Choroid plexus epithelial cell (primary cell): Measurements from ENCODE around the gene PPP2R1B.

Experiments
- DNase-seq: peaks from one replicate; pipeline ENCODE4 v3.0.0-alpha.2; 2010; ENCODE audit warnings: low read depth
- H3K4me3 ChIP-seq: 2 replicates; pipeline ENCODE4 v1.5.1; 2011; ENCODE audit warnings: low read depth, mild to moderate bottlenecking, control low read depth, low read length, moderate library complexity
- TF ChIP-seq, protein P1 (sequence below): conservative IDR thresholded peaks from 2 replicates; pipeline ENCODE4 v1.5.1; 2011; ENCODE audit warnings: low read depth, mild to moderate bottlenecking, control low read depth, inconsistent platforms, low read length, moderate library complexity

Gene PPP2R1B

GRCh38 chr11:111748035-111748804, 18.0 kb downstream of the PPP2R1B start:
- DNase-seq = no peak
- TF ChIP-seq, protein P1, sequence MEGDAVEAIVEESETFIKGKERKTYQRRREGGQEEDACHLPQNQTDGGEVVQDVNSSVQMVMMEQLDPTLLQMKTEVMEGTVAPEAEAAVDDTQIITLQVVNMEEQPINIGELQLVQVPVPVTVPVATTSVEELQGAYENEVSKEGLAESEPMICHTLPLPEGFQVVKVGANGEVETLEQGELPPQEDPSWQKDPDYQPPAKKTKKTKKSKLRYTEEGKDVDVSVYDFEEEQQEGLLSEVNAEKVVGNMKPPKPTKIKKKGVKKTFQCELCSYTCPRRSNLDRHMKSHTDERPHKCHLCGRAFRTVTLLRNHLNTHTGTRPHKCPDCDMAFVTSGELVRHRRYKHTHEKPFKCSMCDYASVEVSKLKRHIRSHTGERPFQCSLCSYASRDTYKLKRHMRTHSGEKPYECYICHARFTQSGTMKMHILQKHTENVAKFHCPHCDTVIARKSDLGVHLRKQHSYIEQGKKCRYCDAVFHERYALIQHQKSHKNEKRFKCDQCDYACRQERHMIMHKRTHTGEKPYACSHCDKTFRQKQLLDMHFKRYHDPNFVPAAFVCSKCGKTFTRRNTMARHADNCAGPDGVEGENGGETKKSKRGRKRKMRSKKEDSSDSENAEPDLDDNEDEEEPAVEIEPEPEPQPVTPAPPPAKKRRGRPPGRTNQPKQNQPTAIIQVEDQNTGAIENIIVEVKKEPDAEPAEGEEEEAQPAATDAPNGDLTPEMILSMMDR = no peak
- H3K4me3 ChIP-seq = no peak overlapping the region

DNA sequence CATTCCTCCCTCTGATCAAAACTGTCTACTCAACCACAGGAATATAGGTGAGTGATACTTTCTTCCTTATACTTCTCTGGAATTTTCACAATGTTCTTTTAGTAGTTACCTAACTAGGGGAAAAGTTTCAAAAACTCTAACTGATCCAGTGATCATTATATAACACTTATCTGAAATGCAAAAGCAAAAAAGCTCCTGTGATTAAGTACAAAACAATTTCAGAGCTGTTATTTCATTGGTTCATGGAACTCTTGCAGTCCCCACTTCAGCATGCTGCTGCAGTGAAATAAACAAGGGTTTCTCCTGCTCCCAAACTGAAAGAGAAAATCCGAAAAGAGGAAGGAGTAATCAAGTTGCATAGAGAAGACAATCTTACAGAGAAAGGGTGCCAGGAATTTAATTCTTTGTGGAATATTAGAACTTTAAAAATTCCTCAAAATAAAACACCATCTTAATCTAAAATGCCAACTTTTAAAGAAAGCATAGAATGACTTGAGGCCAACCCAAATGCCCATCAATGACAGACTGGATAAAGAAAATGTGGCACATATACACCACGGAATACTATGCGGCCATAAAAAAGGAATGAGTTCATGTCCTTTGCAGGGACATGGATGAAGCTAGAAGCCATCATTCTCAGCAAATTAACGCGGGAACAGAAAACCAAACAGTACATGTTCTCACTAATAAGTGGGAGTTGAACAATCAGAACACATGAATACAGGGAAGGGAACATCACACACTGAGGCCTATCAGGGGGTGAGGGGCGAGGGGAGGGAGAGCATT, 20.3 kb downstream of the PPP2R1B start:
- peak; percentile 78 for DNase-seq
- TF ChIP-seq, protein P1 = no peak
- H3K4me3 ChIP-seq = no peak overlapping the region

GRCh38 chr11:111743700-111744099, 22.5 kb downstream of the PPP2R1B start:
- no peak for DNase-seq
- TF ChIP-seq, protein P1 = no peak
- H3K4me3 ChIP-seq = no peak overlapping the region

DNA sequence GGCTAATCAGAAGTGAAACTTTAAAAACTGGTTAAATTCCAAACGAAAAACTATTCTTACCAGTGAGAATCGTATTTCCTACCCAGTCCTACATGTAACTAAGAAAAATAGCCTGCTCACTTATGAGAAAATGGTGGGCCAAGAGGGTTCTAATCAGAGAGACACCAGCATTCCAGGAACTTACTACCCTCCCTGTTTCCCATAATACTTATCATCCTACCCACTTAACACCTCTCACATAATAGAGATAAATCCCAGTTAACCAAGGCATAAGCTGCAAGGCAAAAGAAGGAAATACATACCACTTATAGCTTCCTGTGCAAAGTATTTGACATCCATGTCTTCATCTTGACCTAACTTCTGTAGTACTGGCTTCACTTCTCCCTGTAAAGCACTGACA, 24.4 kb downstream of the PPP2R1B start:
- no peak for DNase-seq
- TF ChIP-seq, protein P1 = no peak
- H3K4me3 ChIP-seq = no peak overlapping the region

DNA sequence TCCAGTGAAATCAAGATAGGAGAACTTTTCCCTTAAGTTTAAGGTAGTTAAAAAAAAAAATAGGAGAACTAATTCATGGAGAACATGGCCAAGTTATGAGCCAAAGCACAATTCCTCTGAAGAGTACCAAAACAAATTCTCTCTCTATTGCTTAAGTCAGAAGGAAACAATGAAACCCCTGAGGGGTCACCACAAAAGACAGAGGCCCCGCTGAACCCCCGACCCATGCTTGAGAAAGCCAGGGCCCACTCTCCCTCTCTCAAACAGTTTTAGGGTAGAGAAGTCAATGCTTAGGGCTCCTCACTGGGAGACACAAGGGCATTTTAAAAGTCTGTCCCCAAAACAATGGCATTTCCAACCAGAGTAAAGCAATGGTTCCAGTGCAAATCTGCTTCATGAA, 26.9 kb downstream of the PPP2R1B start:
- DNase-seq = no peak
- H3K4me3 ChIP-seq = no peak overlapping the region
- TF ChIP-seq, protein P1 = no peak

DNA sequence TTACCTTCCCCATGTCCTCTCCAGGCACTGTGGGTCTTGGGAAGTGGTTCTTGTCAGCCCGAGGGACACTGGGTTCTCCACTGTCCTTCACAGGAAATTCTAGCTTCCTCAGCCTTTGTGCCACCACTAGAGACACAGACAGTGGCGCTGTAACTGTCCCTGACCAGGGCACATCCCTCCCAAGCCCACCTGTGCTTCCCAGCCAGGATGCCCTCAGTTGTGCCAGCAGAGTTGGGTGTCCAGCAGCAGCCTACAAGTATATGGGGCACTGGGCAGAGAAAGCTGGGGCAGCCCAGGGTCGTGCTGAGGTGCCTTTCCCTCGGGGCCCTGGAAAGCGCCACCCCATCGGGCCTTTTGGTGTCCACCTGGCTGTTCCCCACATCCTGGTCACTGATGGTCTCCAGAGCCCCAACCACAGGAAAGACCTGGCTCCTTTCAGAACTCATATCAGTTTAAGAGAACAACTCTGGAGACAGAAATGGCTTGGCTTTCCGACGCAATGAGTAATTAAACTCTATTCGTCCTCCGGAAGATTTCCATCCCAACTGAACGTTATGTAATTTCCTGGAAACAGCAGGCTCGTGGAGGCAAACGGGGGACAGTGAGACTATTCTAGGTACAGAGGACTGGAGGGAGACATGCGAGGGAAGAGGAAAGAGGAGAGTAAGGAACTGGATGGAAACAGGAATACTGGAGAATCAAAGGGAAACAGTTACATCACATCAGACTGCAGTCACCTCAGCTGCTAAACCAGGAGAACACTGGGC, 28.6 kb downstream of the PPP2R1B start:
- TF ChIP-seq, protein P1 = no peak
- DNase-seq = peak; percentile 52
- H3K4me3 ChIP-seq = no peak overlapping the region
